Fibroblast of skin of left quadriceps (primary cell): ENCODE data around the gene PCDHA10.

ENCODE experiments used
- DNase-seq, 2 experiments: peaks; one replicate each; pipeline ENCODE4 v3.0.0-alpha.2; 2013; ENCODE audit warnings: low read depth in 2 of 2

PCDHA10 gene

DNA sequence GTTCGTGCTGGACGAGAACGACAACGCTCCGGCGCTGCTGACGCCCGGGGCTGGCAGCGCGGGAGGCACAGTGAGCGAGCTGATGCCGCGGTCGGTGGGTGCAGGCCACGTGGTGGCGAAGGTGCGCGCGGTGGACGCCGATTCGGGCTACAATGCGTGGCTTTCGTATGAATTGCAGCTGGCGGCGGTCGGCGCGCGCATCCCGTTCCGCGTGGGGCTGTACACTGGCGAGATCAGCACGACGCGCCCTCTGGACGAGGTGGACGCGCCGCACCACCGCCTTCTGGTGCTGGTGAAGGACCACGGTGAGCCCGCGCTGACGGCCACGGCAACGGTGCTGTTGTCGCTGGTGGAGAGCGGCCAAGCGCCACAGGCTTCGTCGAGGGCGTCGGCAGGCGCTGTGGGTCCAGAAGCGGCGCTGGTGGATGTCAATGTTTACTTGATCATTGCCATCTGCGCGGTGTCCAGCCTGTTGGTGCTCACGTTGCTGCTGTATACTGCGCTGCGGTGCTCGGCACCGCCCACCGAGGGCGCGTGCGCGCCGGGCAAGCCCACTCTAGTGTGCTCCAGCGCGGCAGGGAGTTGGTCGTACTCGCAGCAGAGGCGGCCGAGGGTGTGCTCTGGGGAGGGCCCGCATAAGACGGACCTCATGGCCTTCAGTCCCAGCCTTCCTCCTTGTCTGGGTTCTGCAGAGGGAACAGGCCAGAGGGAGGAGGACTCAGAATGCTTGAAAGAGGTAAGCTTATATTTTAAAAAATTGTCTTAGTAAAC, 28.4 kb downstream of the PCDHA10 start:
- DNase-seq, result no peak

DNA sequence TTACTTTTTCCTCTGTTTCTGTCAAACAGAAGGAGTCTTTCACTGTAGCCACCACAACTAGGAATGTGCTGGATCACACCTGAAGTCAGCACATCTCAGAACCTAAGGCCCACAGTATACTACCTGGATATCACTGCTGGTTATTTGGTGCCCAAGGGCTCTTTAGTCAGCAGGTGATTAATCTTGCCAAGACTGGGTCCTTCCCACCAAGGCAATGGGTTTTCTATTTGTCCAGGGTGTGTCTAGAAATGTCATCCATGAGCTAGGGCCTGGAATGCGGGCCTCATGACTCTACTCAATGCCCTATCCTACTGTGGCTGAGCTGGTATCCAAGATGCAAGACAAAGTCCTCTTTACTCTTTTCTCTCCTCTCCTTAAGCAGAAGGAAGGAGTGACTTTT, 60.6 kb downstream of the PCDHA10 start:
- DNase-seq, result no peak
